ENCODE measurements around the gene SEMA6A.

GRCh38 chr5:116581910-116582309 is 7.3 kb upstream of the SEMA6A start:
- TF ChIP-seq ZBTB39 (CRISPR knock-in tag; IDR thresholded peaks at IDR 0.05) (no peak), PHF8 (CRISPR knock-in tag; IDR thresholded peaks at IDR 0.05) (no peak), ZNF317 (CRISPR knock-in tag; IDR thresholded peaks at IDR 0.05) (no peak), GATAD2A (CRISPR knock-in tag; IDR thresholded peaks at IDR 0.05) (no peak), UBTF (CRISPR knock-in tag; IDR thresholded peaks at IDR 0.05) (no peak), TCF7L2 (IDR thresholded peaks at IDR 0.05; ENCODE audit: low read depth, low read length) (no peak), NKX3-1 (CRISPR knock-in tag; IDR thresholded peaks at IDR 0.05) (no peak), TARDBP (CRISPR knock-in tag; IDR thresholded peaks at IDR 0.05) (no peak), ZNF30 (CRISPR knock-in tag; IDR thresholded peaks at IDR 0.05) (no peak), POLR2A (IDR thresholded peaks at IDR 0.05; ENCODE audit: insufficient read depth in 1 of 2, low read depth in 2 of 2, low read length in 2 of 2) (no peak), DR1 (CRISPR knock-in tag; IDR thresholded peaks at IDR 0.05) (no peak), MAX (IDR thresholded peaks at IDR 0.05) (no peak)
- TF ChIP-seq, protein P1, sequence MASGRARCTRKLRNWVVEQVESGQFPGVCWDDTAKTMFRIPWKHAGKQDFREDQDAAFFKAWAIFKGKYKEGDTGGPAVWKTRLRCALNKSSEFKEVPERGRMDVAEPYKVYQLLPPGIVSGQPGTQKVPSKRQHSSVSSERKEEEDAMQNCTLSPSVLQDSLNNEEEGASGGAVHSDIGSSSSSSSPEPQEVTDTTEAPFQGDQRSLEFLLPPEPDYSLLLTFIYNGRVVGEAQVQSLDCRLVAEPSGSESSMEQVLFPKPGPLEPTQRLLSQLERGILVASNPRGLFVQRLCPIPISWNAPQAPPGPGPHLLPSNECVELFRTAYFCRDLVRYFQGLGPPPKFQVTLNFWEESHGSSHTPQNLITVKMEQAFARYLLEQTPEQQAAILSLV (CRISPR knock-in tag; IDR thresholded peaks at IDR 0.05; ENCODE audit: borderline replicate concordance): no peak
- TF ChIP-seq, protein P2, sequence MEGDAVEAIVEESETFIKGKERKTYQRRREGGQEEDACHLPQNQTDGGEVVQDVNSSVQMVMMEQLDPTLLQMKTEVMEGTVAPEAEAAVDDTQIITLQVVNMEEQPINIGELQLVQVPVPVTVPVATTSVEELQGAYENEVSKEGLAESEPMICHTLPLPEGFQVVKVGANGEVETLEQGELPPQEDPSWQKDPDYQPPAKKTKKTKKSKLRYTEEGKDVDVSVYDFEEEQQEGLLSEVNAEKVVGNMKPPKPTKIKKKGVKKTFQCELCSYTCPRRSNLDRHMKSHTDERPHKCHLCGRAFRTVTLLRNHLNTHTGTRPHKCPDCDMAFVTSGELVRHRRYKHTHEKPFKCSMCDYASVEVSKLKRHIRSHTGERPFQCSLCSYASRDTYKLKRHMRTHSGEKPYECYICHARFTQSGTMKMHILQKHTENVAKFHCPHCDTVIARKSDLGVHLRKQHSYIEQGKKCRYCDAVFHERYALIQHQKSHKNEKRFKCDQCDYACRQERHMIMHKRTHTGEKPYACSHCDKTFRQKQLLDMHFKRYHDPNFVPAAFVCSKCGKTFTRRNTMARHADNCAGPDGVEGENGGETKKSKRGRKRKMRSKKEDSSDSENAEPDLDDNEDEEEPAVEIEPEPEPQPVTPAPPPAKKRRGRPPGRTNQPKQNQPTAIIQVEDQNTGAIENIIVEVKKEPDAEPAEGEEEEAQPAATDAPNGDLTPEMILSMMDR (CRISPR knock-in tag; IDR thresholded peaks at IDR 0.05): no peak

Measured in HepG2 (cell line).